GM18873 (cell line): ENCODE data around the gene ARHGAP18.
A peak's percentile ranks its signal among the peaks of the same experiment; 100 is the strongest.

Experiments
- ATAC-seq: cut with Tn5 transposase; IDR thresholded peaks from one replicate; pipeline ENCODE4 v1.9.1; 2021; ENCODE audit warnings: mild to moderate bottlenecking, moderate library complexity, moderate number of reproducible peaks; ENCODE audit not compliant: unreplicated experiment, low FRiP score

ARHGAP18 gene

GRCh38 chr6:129623008-129623732 is 86.8 kb downstream of the ARHGAP18 start:
- ATAC-seq = peak; percentile 65

DNA sequence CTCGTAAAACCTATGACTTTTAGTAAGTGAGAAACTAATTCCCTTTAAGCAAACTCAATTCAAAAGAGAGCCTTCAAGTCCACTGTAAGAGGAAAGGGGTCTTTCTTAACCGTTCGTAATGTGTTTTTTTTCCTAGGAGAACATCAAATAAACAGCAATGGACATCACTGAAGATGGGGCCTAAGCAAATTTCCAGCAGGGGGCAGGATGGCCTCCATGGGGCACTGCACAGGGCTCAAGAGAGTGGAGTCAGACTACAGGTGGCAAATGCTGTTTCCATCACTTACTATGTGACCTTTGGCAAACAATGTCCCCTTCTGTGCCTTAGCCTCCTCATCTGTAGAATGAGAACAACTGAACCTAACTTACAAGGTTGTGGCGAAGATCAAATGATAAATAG is 88.7 kb downstream of the ARHGAP18 start:
- ATAC-seq = no peak

DNA sequence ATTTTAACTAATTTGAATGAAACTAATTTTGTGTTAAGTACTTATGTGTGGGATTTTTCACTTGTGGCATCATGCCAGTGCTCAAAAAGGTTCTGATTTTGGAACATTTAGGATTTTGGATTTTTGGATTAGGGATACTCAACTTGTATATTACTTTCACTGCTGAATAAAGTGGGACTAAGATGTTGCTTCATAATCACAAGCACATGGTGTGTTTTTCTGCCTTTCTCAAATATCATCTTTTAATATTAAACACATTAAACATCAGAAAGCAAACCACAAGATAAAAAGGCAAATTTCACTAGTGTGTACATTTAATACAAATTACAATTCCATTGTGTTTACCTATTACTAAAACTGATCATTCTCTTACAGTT is 89.8 kb downstream of the ARHGAP18 start:
- ATAC-seq = no peak

DNA sequence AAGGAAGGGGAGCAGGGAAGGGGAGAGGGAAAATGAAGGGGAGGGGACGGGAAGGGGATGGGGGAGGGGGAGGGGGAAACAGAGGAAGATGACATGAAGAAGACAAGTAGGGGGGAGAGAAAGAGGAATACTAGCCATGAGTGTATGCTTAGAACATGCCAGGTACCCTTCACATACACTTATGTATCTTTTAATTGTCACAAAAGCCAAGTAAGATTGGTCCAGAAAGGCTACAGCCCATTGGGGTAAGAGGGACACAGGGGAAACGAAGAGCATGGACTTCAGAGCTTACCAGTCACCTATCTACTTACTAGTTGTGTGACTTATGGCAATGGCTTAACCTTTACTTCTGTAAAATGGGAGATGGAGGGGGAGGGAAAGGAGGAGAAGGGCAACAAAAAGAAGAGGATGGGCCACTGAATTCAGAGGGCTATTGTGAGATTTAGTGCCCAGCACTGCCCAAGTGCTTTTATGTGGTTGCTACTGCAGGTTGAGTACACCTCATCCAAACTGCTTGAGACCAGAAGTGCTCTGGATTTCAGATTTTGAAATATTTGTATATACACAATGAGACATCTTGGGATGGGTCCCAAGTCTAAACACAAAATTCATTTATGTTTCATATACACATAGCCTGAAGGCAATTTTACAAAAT is 90.3 kb downstream of the ARHGAP18 start:
- no peak for ATAC-seq

DNA sequence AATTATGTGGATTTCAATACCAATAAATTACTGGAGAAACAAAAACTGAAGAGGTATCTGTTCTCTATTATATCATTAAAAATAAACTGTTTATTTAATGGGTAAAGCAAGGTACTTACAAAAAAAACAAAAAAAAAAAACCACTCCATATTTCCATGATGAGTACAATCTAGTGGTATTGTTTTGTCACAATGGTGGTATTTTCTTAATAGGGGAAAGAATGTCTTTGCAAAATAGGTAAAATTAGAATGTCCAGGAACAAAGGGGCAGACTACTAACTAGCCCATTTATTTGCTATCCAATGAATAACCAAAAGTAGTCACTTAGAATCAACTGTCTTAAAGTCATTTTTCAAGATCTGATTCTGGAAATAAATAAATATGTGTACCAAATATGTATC is 92.0 kb downstream of the ARHGAP18 start:
- ATAC-seq = no peak

- ATAC-seq = no peak
These were observed 94.5 kb downstream of the ARHGAP18 start for GRCh38 chr6:129615496-129615895.

DNA sequence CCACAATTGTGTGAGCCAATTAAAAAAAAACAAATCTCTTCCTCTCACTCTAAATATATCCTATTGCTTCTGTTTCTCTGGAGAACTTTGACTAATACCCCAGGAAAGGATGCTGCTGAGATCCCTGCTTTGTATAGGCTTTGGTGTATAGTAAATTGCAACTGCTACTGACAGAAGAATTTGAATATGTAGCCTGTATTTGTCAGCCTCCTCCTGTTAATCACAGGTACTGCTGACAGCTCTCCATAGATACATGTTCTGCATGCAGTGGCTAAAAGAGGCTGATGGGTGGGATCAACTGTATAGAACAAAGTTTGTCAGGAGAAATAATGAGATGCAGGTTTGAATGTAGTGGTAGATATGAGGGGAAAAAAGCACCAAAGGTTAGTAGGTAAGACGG is 95.0 kb downstream of the ARHGAP18 start:
- no peak for ATAC-seq

DNA sequence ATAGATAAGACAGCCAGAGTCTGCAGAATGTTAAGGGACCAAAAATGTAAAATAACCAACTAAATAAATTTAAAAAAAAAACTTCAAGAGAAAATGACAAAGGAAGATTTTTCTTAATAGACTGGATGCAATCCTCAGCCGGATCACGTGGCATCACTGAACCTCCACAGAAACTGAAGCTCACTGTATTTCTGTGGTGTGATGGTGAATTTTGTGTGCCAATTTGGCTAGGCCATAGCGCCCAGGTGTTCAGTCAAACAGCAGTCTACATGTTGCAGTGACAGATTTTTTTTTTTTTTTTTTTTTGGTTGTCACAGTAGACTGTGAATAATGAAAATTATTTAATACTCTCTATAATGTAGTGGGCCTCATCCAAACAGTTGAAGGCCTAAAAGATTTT is 95.5 kb downstream of the ARHGAP18 start:
- ATAC-seq = no peak

- ATAC-seq = no peak
These were observed 97.5 kb downstream of the ARHGAP18 start for GRCh38 chr6:129612440-129612839.

DNA sequence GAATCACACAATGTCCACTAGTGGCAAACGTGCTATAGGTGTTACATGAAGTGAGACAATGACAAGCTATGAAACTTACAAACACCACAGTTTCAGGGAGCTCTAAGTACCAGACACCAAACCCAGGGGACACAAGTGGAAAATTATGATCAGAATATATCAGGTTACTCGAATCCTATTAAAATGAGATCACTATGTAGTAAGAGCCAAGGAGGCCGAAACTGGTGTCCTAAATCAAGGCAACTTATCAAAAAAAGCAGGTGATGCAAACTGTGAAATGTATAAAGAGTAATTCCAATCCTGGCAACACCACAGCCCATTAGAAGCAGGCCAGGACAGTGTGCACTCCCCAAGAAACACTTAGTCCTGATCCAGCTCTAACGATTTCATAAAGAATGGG is 100.3 kb downstream of the ARHGAP18 start:
- no peak for ATAC-seq

DNA sequence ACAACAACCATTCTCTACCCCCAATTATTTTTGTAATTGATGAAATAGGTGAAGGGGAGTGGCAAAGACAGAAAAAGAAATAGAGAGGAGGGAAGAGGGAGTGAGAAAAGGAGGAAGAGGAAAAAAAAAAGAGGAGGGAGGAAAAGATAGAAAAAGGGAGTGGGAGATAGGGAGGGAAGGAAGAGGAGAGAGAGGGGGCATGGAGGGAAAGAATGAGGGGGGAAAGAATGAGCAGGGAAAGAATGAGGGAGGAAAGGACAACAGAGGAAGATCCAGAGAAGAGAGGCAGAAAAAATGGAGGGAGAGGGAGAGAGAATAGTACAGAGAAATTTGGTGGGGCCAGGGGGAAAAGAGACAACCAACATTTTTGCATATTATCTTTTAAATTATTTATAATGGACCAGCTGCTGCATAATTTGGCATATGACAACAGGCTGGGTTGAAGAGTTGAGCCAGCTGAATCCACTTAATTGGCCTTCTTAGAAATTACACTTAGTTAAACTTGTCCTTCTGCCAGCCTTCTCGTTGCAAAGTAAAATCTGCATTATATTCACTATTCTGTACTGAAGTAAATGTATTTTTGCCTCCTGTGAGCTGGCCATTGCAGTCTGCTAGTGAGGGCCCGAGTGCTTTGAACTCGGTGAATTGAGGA is 101.0 kb downstream of the ARHGAP18 start:
- no peak for ATAC-seq

GRCh38 chr6:129607581-129608186 is 102.3 kb downstream of the ARHGAP18 start:
- no peak for ATAC-seq

DNA sequence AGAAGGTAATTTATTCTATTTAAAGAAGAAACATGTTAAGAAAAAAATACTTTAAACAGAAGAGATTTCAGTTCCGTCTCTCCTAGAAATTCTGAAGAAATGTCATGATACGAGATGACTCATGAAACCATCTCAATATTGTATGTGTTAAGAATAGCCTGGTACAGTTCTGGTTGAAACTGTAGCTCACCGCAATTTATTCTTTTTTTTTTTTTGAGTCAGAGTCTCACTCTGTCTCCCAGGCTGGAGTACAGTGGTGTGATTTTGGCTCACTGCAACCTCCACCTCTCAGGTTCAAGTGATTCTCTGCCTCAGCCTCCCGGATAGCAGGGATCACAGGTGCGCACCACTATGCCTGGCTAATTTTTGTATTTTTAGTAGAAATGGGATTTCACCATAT is 103.3 kb downstream of the ARHGAP18 start:
- no peak for ATAC-seq

GRCh38 chr6:129605967-129606366 is 104.0 kb downstream of the ARHGAP18 start:
- ATAC-seq = no peak

DNA sequence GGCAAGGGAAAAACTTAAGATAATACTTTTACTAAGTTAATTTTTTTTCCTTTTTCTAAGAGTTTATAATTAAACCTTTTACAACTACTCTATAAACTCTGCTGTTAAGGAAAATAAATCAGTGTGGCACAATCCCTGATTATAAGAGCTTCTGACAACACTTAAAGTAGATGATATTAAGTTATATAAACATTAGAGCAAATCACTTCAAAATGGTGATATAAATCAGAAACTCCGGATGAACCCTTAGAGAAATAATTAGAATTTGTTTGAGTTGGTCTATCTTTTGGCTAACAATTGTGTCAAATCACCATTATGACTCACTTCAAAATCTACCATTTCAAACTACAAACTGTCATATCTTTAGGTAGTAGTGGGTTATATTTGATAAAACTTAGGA is 104.9 kb downstream of the ARHGAP18 start:
- no peak for ATAC-seq

DNA sequence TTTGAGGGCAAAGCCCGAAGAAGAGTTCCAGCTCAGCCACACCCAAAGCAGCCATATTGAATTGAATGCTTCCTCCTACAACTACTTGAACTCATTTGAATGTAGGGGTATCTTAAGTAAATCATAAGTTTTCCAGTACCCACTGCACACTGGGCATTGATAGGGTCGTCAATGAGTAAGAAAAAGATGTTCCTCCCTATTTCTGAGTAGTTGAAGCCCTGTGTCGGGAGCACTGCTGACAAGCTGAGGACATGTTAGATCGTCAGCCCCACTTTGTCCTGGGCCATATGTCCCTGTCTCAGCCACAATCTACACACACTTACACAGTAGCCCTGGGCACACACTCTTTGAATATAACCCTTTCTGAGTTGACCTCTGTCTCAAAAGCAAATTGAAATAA is 105.7 kb downstream of the ARHGAP18 start:
- ATAC-seq = no peak

GRCh38 chr6:129603741-129604140 is 106.2 kb downstream of the ARHGAP18 start:
- ATAC-seq = no peak

DNA sequence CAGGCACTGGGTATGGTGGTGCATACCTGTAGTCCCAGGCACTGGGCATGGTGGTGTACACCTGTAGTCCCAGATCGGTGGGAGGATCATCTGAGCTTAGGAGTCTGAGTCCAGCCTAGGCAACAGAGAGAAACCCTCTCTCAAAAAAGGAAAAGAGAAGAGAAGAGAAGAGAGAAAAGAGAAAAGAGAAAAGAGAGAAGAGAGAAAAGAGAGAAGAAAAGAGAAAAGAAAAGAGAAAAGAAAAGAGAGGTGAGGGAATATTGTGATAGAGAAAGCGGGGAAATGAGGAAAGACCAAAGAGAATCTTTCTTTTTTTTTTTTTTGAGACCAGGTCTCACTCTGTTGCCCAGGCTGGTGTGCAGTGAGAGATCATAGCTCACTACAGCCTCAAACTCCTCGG is 108.7 kb downstream of the ARHGAP18 start:
- no peak for ATAC-seq

DNA sequence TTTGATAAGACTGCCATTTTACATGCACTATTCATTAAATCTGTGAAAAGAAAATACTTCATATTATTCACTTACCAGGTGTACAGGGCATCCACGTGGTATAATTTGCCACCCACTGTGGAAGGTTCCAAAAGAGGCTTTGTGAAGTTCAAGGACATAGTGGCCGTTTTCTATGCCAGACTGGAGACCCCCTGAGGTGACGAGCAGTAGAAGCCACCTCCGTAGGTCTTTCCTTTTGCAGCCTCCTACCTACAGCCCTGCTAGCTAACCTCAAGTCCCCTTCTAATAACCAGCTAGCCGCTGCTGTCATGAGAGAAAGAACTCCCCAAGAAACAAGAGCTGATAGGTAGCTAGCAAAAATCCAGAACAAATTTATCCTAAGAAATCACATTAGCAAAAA is 110.5 kb downstream of the ARHGAP18 start:
- ATAC-seq = no peak

DNA sequence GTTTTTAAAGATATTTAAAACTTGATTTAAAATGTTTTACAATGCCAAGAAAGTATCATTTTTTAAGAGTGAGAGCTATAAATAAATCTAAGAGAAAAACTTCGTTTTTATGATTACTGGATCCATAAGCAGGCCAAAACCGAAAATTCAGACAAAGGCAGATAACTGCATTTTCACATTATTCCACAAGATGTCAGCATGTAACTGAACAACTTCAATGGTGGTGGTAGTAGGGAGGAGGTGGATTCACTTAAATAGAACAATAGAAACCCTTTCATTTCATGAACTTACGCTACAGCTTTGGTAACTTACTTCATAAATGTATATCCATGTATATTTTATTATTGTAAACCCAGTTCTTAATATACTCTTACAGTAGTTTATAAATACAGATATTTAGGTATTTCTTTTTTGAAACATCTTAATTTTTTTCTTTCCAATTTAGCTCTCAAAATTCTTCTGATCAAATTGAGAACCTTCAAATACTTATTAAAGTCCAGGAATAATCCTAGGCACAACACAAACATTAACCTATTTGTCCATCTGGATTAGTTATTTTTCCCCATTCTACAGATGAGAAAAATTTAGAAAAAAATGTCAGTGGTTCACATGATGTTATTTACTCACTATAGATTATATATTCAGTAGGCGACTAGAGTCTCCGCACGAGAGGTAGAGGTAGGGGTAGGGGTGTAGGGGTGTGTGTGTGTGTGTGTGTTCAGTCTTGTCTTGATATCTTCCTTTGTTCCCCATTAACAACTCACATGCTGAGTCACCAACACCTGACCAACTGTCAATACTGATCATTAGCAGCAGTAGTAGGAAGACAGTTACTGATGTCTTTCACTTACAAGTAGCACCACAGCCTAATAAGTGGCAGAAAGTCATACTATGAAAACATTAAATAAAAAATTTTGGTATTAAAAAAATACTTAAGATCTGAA is 111.5 kb downstream of the ARHGAP18 start:
- peak; percentile 75 for ATAC-seq
